LNCAP (cell line): ENCODE data around the gene KRTAP22-2.

ENCODE experiments used
- CTCF ChIP-seq: fragments of 450-650 bp; IDR thresholded peaks from 2 replicates; pipeline ENCODE4 v1.5.1; 2017; ENCODE audit warnings: mild to moderate bottlenecking

Gene KRTAP22-2

GRCh38 chr21:30620522-30620921 lies 30.3 kb upstream of the KRTAP22-2 start, which contains the start of gene KRTAP20-4:
Gene KRTAP20-4 (plus strand): TSS chr21:30620627.
- TF ChIP-seq CTCF, result no peak

GRCh38 chr21:30620080-30620479 lies 29.9 kb upstream of the KRTAP22-2 start:
- no peak for TF ChIP-seq CTCF

- TF ChIP-seq CTCF, result no peak
Observed at GRCh38 chr21:30616125-30616524, 25.9 kb upstream of the KRTAP22-2 start, which contains the start of gene KRTAP20-1. Gene KRTAP20-1 (plus strand): TSS chr21:30616425. CDS start chr21:30616455, 30 bp downstream.

- TF ChIP-seq CTCF, result no peak
Observed at GRCh38 chr21:30615199-30615598, 25.0 kb upstream of the KRTAP22-2 start.

GRCh38 chr21:30613836-30614235 lies 23.6 kb upstream of the KRTAP22-2 start, which contains the start of gene KRTAP6-1:
Gene KRTAP6-1 (minus strand): TSS chr21:30613930. CDS start chr21:30613904, 26 bp downstream.
- no peak for TF ChIP-seq CTCF

- no peak for TF ChIP-seq CTCF
Observed at GRCh38 chr21:30612132-30612531, 21.9 kb upstream of the KRTAP22-2 start.

- TF ChIP-seq CTCF, result no peak
Observed at GRCh38 chr21:30605968-30606367, 15.8 kb upstream of the KRTAP22-2 start.

- TF ChIP-seq CTCF, result no peak
Observed at GRCh38 chr21:30600787-30601186, 10.6 kb upstream of the KRTAP22-2 start, which contains the start of gene KRTAP22-1. Gene KRTAP22-1 (plus strand): TSS chr21:30601087.
